CD14-positive monocyte (primary cell): ENCODE data around the gene AEBP2. TPM values are rescaled to one million over a fixed set of nuclear protein-coding genes. Genes with fewer than 3 reads are reported as not detected.
A peak's percentile ranks its signal among the peaks of the same experiment; 100 is the strongest.

ENCODE experiments used
- DNase-seq, 3 donors: peaks; one replicate each; pipeline ENCODE4 v3.0.0-alpha.2; 2011 to 2022
- H2AFZ ChIP-seq: 2 replicates; pipeline ENCODE4 v1.6.0; 2012; ENCODE audit warnings: mild to moderate bottlenecking, low read depth, low read length, inconsistent platforms; ENCODE audit not compliant: insufficient read depth, poor library complexity, severe bottlenecking
- H3K27ac ChIP-seq, 2 donors: 1 replicate in 1 of 2; 2 replicates in 1 of 2; pipeline ENCODE4 v1.5.1; 2012 to 2013; ENCODE audit warnings: low read length in 2 of 2, control low read depth in 1 of 2, inconsistent platforms in 1 of 2, low read depth in 1 of 2, mild to moderate bottlenecking in 1 of 2
- H3K27me3 ChIP-seq, 2 donors: one replicate each; pipeline versions ENCODE4 v1.6.0 to v1.6.1; 2011 to 2013; ENCODE audit warnings: low read length in 2 of 2; ENCODE audit not compliant: control insufficient read depth in 2 of 2, insufficient read depth in 2 of 2
- H3K36me3 ChIP-seq, 2 donors: replicated peaks in 1 of 2; 1 replicate in 1 of 2; 2 replicates in 1 of 2; pipeline versions ENCODE4 v1.5.1 to v1.6.1; 2012 to 2013; ENCODE audit warnings: low read length in 2 of 2, control low read depth in 1 of 2, inconsistent platforms in 1 of 2, mild to moderate bottlenecking in 1 of 2; ENCODE audit not compliant: insufficient read depth in 2 of 2, control insufficient read depth in 1 of 2
- H3K4me1 ChIP-seq, 2 donors: 1 replicate in 1 of 2; 2 replicates in 1 of 2; pipeline versions ENCODE4 v1.5.1 to v1.6.1; 2012 to 2013; ENCODE audit warnings: low read length in 2 of 2, control low read depth in 1 of 2, inconsistent platforms in 1 of 2, mild to moderate bottlenecking in 1 of 2, moderate library complexity in 1 of 2; ENCODE audit not compliant: insufficient read depth in 2 of 2, control insufficient read depth in 1 of 2
- H3K4me2 ChIP-seq: replicated peaks from 2 replicates; pipeline ENCODE3; 2012; ENCODE audit warnings: low read length, moderate library complexity, mild to moderate bottlenecking; ENCODE audit not compliant: poor library complexity, severe bottlenecking; ENCODE audit errors: extremely low read depth
- H3K4me3 ChIP-seq, 3 experiments: fragments of 200-600 bp in 1 of 3; sonication (generic) in 1 of 3; replicated peaks in 1 of 3; 1 replicate in 2 of 3; 2 replicates in 1 of 3; pipeline ENCODE4 v1.5.1; 2011 to 2013; ENCODE audit warnings: low read length in 3 of 3, mild to moderate bottlenecking in 3 of 3, control low read depth in 2 of 3, low read depth in 2 of 3, inconsistent platforms in 1 of 3, moderate library complexity in 1 of 3
- H3K79me2 ChIP-seq: 2 replicates; pipeline ENCODE4 v1.6.0; 2012; ENCODE audit warnings: mild to moderate bottlenecking, control low read depth, inconsistent platforms, low read length, moderate library complexity; ENCODE audit not compliant: insufficient read depth
- H3K9ac ChIP-seq: 2 replicates; pipeline ENCODE4 v1.6.0; 2017; ENCODE audit warnings: low read length, mild to moderate bottlenecking; ENCODE audit not compliant: insufficient read depth, poor library complexity, severe bottlenecking
- H3K9me3 ChIP-seq, 2 donors: replicated peaks in 1 of 2; 1 replicate in 1 of 2; 2 replicates in 1 of 2; pipeline versions ENCODE4 v1.5.1 to v1.6.1; 2012 to 2013; ENCODE audit warnings: low read length in 2 of 2, control low read depth in 1 of 2; ENCODE audit not compliant: control insufficient read depth in 1 of 2, insufficient read depth in 1 of 2
- H4K20me1 ChIP-seq: 2 replicates; pipeline ENCODE4 v1.6.0; 2012; ENCODE audit warnings: mild to moderate bottlenecking, low read length, control low read depth, moderate library complexity; ENCODE audit not compliant: insufficient read depth
- H3K27ac Mint-ChIP-seq, 7 donors: one replicate each; pipeline ENCODE4 v1.8.0; 2020; ENCODE audit warnings: mild to moderate bottlenecking in 7 of 7, mixed read lengths in 7 of 7, moderate library complexity in 6 of 7, inconsistent platforms in 2 of 7
- H3K27me3 Mint-ChIP-seq, 3 donors: one replicate each; pipeline ENCODE4 v1.8.0; 2021 to 2022; ENCODE audit warnings: low read depth in 3 of 3, mild to moderate bottlenecking in 3 of 3, mixed read lengths in 3 of 3, moderate library complexity in 3 of 3, inconsistent platforms in 1 of 3
- H3K36me3 Mint-ChIP-seq, 2 donors: one replicate each; pipeline ENCODE4 v1.8.0; 2020; ENCODE audit warnings: mixed read lengths in 2 of 2, inconsistent platforms in 1 of 2, mild to moderate bottlenecking in 1 of 2
- H3K4me1 Mint-ChIP-seq: one replicate; pipeline ENCODE4 v1.8.0; 2020; ENCODE audit warnings: mild to moderate bottlenecking, mixed read lengths
- H3K4me3 Mint-ChIP-seq, 2 donors: one replicate each; pipeline ENCODE4 v1.8.0; 2020; ENCODE audit warnings: mild to moderate bottlenecking in 2 of 2, mixed read lengths in 2 of 2, moderate library complexity in 1 of 2
- H3K9me3 Mint-ChIP-seq, 7 donors: one replicate each; pipeline ENCODE4 v1.8.0; 2020 to 2022; ENCODE audit warnings: mixed read lengths in 7 of 7, mild to moderate bottlenecking in 6 of 7, moderate library complexity in 6 of 7, inconsistent platforms in 2 of 7
- CTCF ChIP-seq: fragments of 200-600 bp; IDR thresholded peaks from one replicate; pipeline ENCODE4 v1.8.0; 2022; ENCODE audit warnings: antibody characterized with exemption, mild to moderate bottlenecking
- WGBS: methylation state at CpG from one replicate; pipeline ENCODE4 v1.1.5; 2013; ENCODE audit warnings: missing lambda C conversion rate; ENCODE audit not compliant: insufficient coverage; 5-methylcytosine and 5-hydroxymethylcytosine counted together
- intact Hi-C, 2 donors: fragments of 100-400 bp; cut with micrococcal nuclease; formaldehyde crosslinking; loops; one replicate each; pipeline versions ENCODE4 v1.15.0 to v1.15.1; 2023
- polyA plus RNA-seq, 3 donors: library from polyadenylated mRNA; depleted of rRNA in 1 of 3; unstranded in 2 of 3; stranded (reverse) in 1 of 3; fragments of 300-500 nt in 2 of 3; fragments of >200 nt in 1 of 3; fragmentation: Illumina TruSeq in 2 of 3; gene quantifications; 1 replicate in 2 of 3; 2 replicates in 1 of 3; pipeline ENCODE4 v1.2.3, GENCODE V29; 2012 to 2021

Gene AEBP2
- polyA plus RNA-seq, 3 donors = 3.0 to 8.0 (median 4.4) TPM

DNA sequence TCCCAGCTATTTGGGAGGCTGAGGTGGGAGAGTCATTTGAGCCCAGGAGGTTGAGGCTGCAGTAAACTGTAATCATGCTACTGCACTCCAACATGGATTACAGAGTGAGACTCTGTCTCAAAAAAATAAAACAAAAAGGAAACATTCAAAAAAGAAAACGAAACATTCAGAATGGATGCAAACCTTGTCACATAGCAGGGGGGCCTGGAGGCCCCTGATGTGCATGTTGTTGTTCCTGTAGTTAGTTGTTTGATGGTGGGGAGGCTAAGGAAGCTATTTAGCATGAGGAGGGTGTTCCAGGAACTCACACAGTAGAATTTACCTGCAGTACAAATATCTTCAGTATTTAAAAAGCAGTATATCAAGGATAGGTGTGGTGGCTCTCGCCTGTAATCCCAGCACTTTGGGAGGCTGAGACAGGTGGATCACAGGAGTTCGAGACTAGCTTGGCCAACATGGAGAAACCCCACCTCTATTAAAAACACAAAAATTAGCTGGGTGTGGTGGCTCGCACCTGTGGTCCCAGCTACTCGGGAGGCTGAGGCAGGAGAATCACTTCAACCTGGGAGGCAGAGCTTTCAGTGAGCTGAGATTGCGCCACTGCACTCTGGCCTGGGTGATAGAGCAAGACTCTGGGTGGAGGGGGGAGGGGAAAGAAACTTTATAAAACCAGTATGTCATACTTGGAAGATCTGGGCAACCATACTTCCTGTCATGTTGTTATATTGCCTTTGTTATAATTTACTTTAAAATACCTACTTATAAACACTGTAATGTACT, 17.6 kb upstream of the AEBP2 start:
- H3K27ac ChIP-seq = no peak overlapping the region
- no peak overlapping the region for H2AFZ ChIP-seq
- H3K4me2 ChIP-seq = no peak overlapping the region
- no peaks in the 10 kb centered on the region for H3K79me2 ChIP-seq
- H3K9ac ChIP-seq = no peak overlapping the region
- no peaks in the 10 kb centered on the region for H3K36me3 Mint-ChIP-seq
- no peaks in the 10 kb centered on the region for H3K36me3 ChIP-seq
- no peaks in the 10 kb centered on the region for H3K4me1 Mint-ChIP-seq
- no peaks in the 10 kb centered on the region for H3K9me3 ChIP-seq
- no peaks in the 10 kb centered on the region for H4K20me1 ChIP-seq
- no peaks in the 10 kb centered on the region for H3K4me1 ChIP-seq
- H3K27me3 Mint-ChIP-seq = peaks cover 0 to 6% (median 0%) of the 10 kb centered on the region in 3 donors
- intact Hi-C loops = no loop called here
- no peak overlapping the region for H3K4me3 Mint-ChIP-seq
- H3K27ac Mint-ChIP-seq = peak overlapping the region in 2 of 7 donors; percentile 3 to 18
- no peak for DNase-seq
- H3K27me3 ChIP-seq = no peaks in the 10 kb centered on the region
- no peak for TF ChIP-seq CTCF
- WGBS = no CpG with 5 or more reads among the region's 6 CpGs
- no peak overlapping the region for H3K4me3 ChIP-seq
- H3K9me3 Mint-ChIP-seq = peaks cover 0 to 17% (median 3%) of the 10 kb centered on the region in 7 donors

DNA sequence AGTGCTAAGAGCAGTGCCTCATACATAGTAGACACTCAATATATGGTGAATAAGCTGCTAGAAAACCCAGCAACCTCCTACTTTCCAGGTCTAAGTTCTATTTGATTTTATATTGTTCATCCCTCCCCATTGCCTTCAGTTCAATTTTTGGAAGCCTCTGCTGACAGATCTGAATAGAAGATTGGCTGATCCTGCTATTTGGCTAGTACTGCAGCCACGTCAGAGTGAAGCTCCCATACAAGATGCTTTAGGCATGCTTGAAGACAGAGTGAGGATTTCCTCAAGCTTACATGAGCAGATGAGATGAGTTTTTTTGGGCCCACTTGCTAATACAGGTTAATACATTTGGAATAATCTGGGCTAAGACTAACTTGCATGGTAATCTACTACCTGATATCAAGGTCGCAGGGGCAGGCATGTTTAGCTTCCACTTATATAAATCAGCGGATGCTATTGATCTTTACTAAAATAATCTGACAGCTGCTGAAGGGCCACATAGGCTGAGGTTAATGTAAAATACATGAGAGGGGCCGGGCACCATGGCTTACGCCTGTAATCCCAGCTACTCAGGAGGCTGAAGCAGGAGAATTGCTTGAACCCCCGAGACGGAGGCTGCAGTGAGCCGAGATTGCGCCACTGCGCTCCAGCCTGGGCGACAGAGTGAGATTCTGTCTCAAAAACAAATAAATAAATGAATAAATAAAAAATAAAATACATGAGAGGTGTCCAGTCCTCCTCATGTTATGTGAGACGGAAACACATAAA, 15.9 kb upstream of the AEBP2 start:
- Mint-ChIP-seq H3K27ac (no peak overlapping the region), H3K4me3 (no peak overlapping the region), H3K4me1 (peaks cover 4% of the 10 kb centered on the region), H3K36me3 (no peaks in the 10 kb centered on the region), H3K27me3 (peaks cover 0 to 3% (median 0%) of the 10 kb centered on the region in 3 donors), H3K9me3 (peaks cover 0 to 10% (median 3%) of the 10 kb centered on the region in 7 donors)
- Histone ChIP-seq H3K27ac (no peak overlapping the region), H3K27me3 (no peaks in the 10 kb centered on the region), H4K20me1 (no peaks in the 10 kb centered on the region), H3K4me1 (no peaks in the 10 kb centered on the region), H3K36me3 (no peaks in the 10 kb centered on the region), H3K79me2 (no peaks in the 10 kb centered on the region), H3K9me3 (no peaks in the 10 kb centered on the region), H2AFZ (no peak overlapping the region), H3K9ac (no peak overlapping the region), H3K4me3 (no peak overlapping the region), H3K4me2 (no peak overlapping the region)
- intact Hi-C loops = no loop called here
- no peak for DNase-seq
- WGBS = 83% methylated on average over 2 of the region's 12 CpGs
- TF ChIP-seq CTCF = no peak
